ENCODE measurements around the gene LRRC63. TPM values are rescaled to one million over a fixed set of nuclear protein-coding genes. Genes with fewer than 3 reads are reported as not detected.

The LRRC63 gene
- polyA plus RNA-seq, 1 of the 3 experiments (the other 2 are of a cell fraction) = 0.03 TPM

DNA sequence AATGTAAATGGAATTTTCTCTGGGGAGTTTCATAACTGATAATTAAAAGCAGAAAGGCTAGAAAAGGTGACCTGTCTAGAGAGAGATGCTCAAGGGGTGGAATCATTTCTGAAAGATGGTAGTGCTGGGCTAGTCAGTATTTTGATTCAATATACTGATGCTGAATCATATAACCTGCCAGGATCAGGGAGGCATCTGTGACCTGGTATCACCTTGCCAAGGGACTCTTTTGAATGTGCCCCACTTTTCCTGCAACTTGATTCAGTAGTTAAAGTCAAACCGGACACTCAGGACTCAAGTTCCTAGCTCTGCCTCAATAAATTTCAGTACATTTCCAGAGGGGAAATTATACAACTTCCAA, 45.5 kb upstream of the LRRC63 start (continued):
- TF ChIP-seq TEAD4 (IDR thresholded peaks at IDR 0.05; ENCODE audit: borderline replicate concordance, insufficient read depth) = no peak
- no peak for TF ChIP-seq SMC3 (IDR thresholded peaks at IDR 0.05; ENCODE audit: low read depth, low read length)

DNA sequence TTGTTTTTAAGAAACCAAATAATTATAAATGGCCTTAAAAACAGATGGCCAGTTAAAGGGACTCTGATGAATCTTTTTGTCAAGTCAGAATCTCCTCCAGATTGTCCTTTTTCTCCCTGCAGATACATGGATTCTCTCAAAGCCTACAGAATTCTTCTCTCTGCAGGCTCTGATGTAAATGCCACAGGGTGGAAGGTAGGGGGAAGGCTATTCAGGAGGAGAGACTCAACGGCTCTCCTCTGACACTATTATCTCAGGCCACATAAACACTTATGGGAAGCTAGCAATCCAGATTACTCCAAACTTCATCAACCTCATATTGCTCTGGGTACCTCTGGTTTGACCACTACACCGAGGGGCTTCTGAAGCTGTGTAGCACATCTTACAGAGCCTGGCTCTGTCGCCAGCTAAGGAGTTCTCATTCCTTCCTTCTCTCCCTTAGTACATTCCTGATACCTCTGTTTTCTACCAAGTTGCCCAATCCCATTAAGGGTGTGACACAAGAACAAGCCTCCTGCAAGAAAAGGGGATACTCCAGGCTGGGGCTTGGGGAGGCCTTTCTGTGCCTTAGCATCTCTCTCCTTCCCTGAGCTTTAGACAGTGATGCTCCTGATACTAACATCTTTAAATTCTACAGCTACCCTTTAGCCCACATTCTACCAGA, 44.6 kb upstream of the LRRC63 start:
- CTCF ChIA-PET = interaction anchor here (2.5 kb wide), 1 partner anchor 41 kb away, joined by 10 read pairs; no protein-coding TSS in a partner anchor

DNA sequence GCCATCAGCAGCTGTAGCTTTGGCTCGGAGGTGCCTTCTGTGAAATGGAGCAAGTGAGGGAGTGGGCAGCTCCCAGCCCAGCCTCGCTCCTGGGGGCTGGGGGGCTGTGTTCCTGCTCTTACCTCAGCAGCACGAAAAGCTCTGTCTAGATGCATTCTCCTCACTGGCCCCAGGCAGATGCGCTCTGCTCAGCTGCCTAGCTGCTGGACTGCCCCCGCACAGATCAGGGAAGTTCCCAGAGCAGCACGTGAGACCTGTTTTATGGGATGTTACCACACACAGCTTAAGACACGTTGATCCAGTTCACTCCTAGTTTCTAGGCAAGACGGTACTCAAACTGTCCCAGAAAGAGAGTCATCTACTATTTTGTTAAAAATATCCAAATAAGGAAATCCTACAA, 43.4 kb upstream of the LRRC63 start:
- ChIA-PET POLR2A (no interaction called here), CTCF (interaction anchor here (1.0 to 2.5 kb wide), 4 partner anchors 8 to 544 kb away, joined by 3 to 10 read pairs (median 7); partner anchors contain the start of gene LCP1)

More for the DNA sequence above, 44.6 kb upstream of the LRRC63 start:
- H3K9ac ChIP-seq = no peak overlapping the region
- no peak overlapping the region for H3K27ac ChIP-seq (ENCODE audit: low read depth in 2 of 2, low read length in 1 of 2)
- no peaks in the 10 kb centered on the region for H3F3A ChIP-seq (replicated peaks; ENCODE audit: insufficient read depth)
- H3K27me3 ChIP-seq (ENCODE audit: insufficient read depth) = no peaks in the 10 kb centered on the region
- no peaks in the 10 kb centered on the region for H3K79me2 ChIP-seq (ENCODE audit: insufficient read depth)
- WGBS (ENCODE audit: low lambda C conversion rate) = 45% methylated on average over 3 of the region's 3 CpGs
- peaks cover 0 to 5% of the 10 kb centered on the region in 2 experiments; a peak in 2 of 4 replicates for H3K4me1 ChIP-seq (ENCODE audit: control insufficient read depth in 1 of 2, insufficient read depth in 2 of 2, low read depth in 1 of 2, low read length in 1 of 2)
- no peaks in the 10 kb centered on the region for H4K20me1 ChIP-seq (ENCODE audit: insufficient read depth)
- POLR2A ChIA-PET = no interaction called here
- H3K4me3 ChIP-seq (ENCODE audit: low read depth in 2 of 2, low read length in 1 of 2) = no peak overlapping the region
- DNase-seq = no peak
- TF ChIP-seq, protein P1, sequence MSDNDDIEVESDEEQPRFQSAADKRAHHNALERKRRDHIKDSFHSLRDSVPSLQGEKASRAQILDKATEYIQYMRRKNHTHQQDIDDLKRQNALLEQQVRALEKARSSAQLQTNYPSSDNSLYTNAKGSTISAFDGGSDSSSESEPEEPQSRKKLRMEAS (IDR thresholded peaks at IDR 0.05; ENCODE audit: low read depth) = no peak
- no peak overlapping the region for H2AFZ ChIP-seq (ENCODE audit: low read depth)
- H3K36me3 ChIP-seq (replicated peaks in 1 of 2; ENCODE audit: control insufficient read depth in 1 of 2, insufficient read depth in 2 of 2, low read length in 1 of 2) = no peaks in the 10 kb centered on the region
- H3K4me2 ChIP-seq = no peak overlapping the region
- H3K9me3 ChIP-seq = no peaks in the 10 kb centered on the region
- no peaks in the 10 kb centered on the region for H3K9me2 ChIP-seq

More for the DNA sequence above, 43.4 kb upstream of the LRRC63 start:
- no peaks in the 10 kb centered on the region for H3K79me2 ChIP-seq (ENCODE audit: insufficient read depth)
- no peak overlapping the region for H3K4me2 ChIP-seq
- no peaks in the 10 kb centered on the region for H3F3A ChIP-seq (replicated peaks; ENCODE audit: insufficient read depth)
- no peak overlapping the region for H3K27ac ChIP-seq (ENCODE audit: low read depth in 2 of 2, low read length in 1 of 2)
- 66% methylated on average over 6 of the region's 8 CpGs for WGBS (ENCODE audit: low lambda C conversion rate)
- H3K4me1 ChIP-seq (ENCODE audit: control insufficient read depth in 1 of 2, insufficient read depth in 2 of 2, low read depth in 1 of 2, low read length in 1 of 2) = peaks cover 0 to 5% of the 10 kb centered on the region in 2 experiments; a peak in 2 of 4 replicates
- no peaks in the 10 kb centered on the region for H4K20me1 ChIP-seq (ENCODE audit: insufficient read depth)
- no peaks in the 10 kb centered on the region for H3K36me3 ChIP-seq (replicated peaks in 1 of 2; ENCODE audit: control insufficient read depth in 1 of 2, insufficient read depth in 2 of 2, low read length in 1 of 2)
- H3K27me3 ChIP-seq (ENCODE audit: insufficient read depth) = no peaks in the 10 kb centered on the region
- no peak for DNase-seq
- H3K9ac ChIP-seq = no peak overlapping the region
- TF ChIP-seq, protein P2, sequence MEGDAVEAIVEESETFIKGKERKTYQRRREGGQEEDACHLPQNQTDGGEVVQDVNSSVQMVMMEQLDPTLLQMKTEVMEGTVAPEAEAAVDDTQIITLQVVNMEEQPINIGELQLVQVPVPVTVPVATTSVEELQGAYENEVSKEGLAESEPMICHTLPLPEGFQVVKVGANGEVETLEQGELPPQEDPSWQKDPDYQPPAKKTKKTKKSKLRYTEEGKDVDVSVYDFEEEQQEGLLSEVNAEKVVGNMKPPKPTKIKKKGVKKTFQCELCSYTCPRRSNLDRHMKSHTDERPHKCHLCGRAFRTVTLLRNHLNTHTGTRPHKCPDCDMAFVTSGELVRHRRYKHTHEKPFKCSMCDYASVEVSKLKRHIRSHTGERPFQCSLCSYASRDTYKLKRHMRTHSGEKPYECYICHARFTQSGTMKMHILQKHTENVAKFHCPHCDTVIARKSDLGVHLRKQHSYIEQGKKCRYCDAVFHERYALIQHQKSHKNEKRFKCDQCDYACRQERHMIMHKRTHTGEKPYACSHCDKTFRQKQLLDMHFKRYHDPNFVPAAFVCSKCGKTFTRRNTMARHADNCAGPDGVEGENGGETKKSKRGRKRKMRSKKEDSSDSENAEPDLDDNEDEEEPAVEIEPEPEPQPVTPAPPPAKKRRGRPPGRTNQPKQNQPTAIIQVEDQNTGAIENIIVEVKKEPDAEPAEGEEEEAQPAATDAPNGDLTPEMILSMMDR (IDR thresholded peaks at IDR 0.05) = no peak
- no peak overlapping the region for H3K4me3 ChIP-seq (ENCODE audit: low read depth in 2 of 2, low read length in 1 of 2)
- no peak overlapping the region for H2AFZ ChIP-seq (ENCODE audit: low read depth)
- no peaks in the 10 kb centered on the region for H3K9me3 ChIP-seq
- H3K9me2 ChIP-seq = no peaks in the 10 kb centered on the region
